Duodenal mucosa (tissue), 2 donors: ENCODE results near the gene CBLN2.

Experiments
- H3K27ac ChIP-seq: one replicate; pipeline ENCODE4 v1.7.0; 2013; ENCODE audit warnings: low read depth, low read length
- H3K27me3 ChIP-seq, 2 donors: one replicate each; pipeline ENCODE4 v1.7.0; 2013; ENCODE audit warnings: low read length in 2 of 2, control low read depth in 1 of 2; ENCODE audit not compliant: insufficient read depth in 2 of 2, control insufficient read depth in 1 of 2
- H3K36me3 ChIP-seq, 2 donors: one replicate each; pipeline ENCODE4 v1.7.0; 2013; ENCODE audit warnings: low read length in 2 of 2, control low read depth in 1 of 2; ENCODE audit not compliant: insufficient read depth in 2 of 2, control insufficient read depth in 1 of 2
- H3K4me1 ChIP-seq, 2 donors: one replicate each; pipeline ENCODE4 v1.7.0; 2013; ENCODE audit warnings: low read length in 2 of 2, control low read depth in 1 of 2; ENCODE audit not compliant: insufficient read depth in 2 of 2, control insufficient read depth in 1 of 2
- H3K4me3 ChIP-seq, 2 donors: one replicate each; pipeline ENCODE4 v1.7.0; 2013; ENCODE audit warnings: low read length in 2 of 2, low read depth in 1 of 2
- H3K9ac ChIP-seq, 2 donors: one replicate each; pipeline ENCODE4 v1.7.0; 2013; ENCODE audit warnings: low read length in 2 of 2, low read depth in 1 of 2
- H3K9me3 ChIP-seq, 2 donors: one replicate each; pipeline ENCODE4 v1.7.0; 2013; ENCODE audit warnings: low read length in 2 of 2, control low read depth in 1 of 2; ENCODE audit not compliant: control insufficient read depth in 1 of 2

Gene CBLN2

GRCh38 chr18:72544092-72544886, at the start of gene CBLN2:
Gene CBLN2, minus strand, starts transcription at chr18:72544342. Its CDS starts 2,182 bp downstream, at chr18:72542160.
- no peak within 1 kb of the TSS for H3K27ac ChIP-seq
- H3K4me1 ChIP-seq: no peaks in the 10 kb centered on the region
- H3K4me3 ChIP-seq: peak within 1 kb of the TSS in 1 of 2 donors; percentile 28
- peaks cover 0 to 4% of the 10 kb centered on the region in 2 donors for H3K27me3 ChIP-seq
- no peaks in the 10 kb centered on the region for H3K9me3 ChIP-seq
- no peak within 1 kb of the TSS for H3K9ac ChIP-seq
- no peaks in the 10 kb centered on the region for H3K36me3 ChIP-seq

GRCh38 chr18:72588360-72588759, 44.2 kb upstream of the CBLN2 start:
- Histone ChIP-seq H3K27ac (no peak overlapping the region), H3K9ac (no peak overlapping the region), H3K9me3 (peaks cover 4 to 7% of the 10 kb centered on the region in 2 donors), H3K27me3 (no peaks in the 10 kb centered on the region), H3K4me3 (no peak overlapping the region), H3K36me3 (no peaks in the 10 kb centered on the region), H3K4me1 (no peaks in the 10 kb centered on the region)

- Histone ChIP-seq H3K4me3 (no peak overlapping the region), H3K4me1 (no peaks in the 10 kb centered on the region), H3K27ac (no peak overlapping the region), H3K27me3 (no peaks in the 10 kb centered on the region), H3K9me3 (peaks cover 4 to 7% of the 10 kb centered on the region in 2 donors), H3K36me3 (no peaks in the 10 kb centered on the region), H3K9ac (no peak overlapping the region)
Measured at GRCh38 chr18:72584787-72585186, 40.6 kb upstream of the CBLN2 start.

- Histone ChIP-seq H3K27ac (no peak overlapping the region), H3K36me3 (no peaks in the 10 kb centered on the region)
Measured at GRCh38 chr18:72581976-72582375, 37.8 kb upstream of the CBLN2 start.

GRCh38 chr18:72572896-72573295, 28.8 kb upstream of the CBLN2 start:
- no peak overlapping the region for H3K27ac ChIP-seq
- H3K36me3 ChIP-seq: no peaks in the 10 kb centered on the region
- no peaks in the 10 kb centered on the region for H3K4me1 ChIP-seq
- H3K9me3 ChIP-seq: no peaks in the 10 kb centered on the region
- no peak overlapping the region for H3K9ac ChIP-seq
- H3K27me3 ChIP-seq: no peaks in the 10 kb centered on the region
- no peak overlapping the region for H3K4me3 ChIP-seq

More at GRCh38 chr18:72581976-72582375, 37.8 kb upstream of the CBLN2 start:
- Histone ChIP-seq H3K4me1 (no peaks in the 10 kb centered on the region), H3K27me3 (no peaks in the 10 kb centered on the region), H3K9me3 (peaks cover 4% of the 10 kb centered on the region in 2 donors), H3K4me3 (no peak overlapping the region), H3K9ac (no peak overlapping the region)

GRCh38 chr18:72566290-72566689, 22.1 kb upstream of the CBLN2 start:
- Histone ChIP-seq H3K36me3 (no peaks in the 10 kb centered on the region), H3K9ac (no peak overlapping the region), H3K27me3 (no peaks in the 10 kb centered on the region), H3K27ac (no peak overlapping the region), H3K9me3 (no peaks in the 10 kb centered on the region), H3K4me3 (no peak overlapping the region), H3K4me1 (no peaks in the 10 kb centered on the region)

GRCh38 chr18:72555968-72556367, 11.8 kb upstream of the CBLN2 start:
- peaks cover 0 to 2% of the 10 kb centered on the region in 2 donors for H3K9me3 ChIP-seq
- H3K9ac ChIP-seq: no peak overlapping the region
- H3K27ac ChIP-seq: no peak overlapping the region
- H3K27me3 ChIP-seq: no peaks in the 10 kb centered on the region
- H3K36me3 ChIP-seq: no peaks in the 10 kb centered on the region
- H3K4me3 ChIP-seq: no peak overlapping the region
- no peaks in the 10 kb centered on the region for H3K4me1 ChIP-seq

- Histone ChIP-seq H3K4me3 (no peak overlapping the region), H3K9ac (no peak overlapping the region), H3K27ac (no peak overlapping the region), H3K9me3 (peaks cover 0 to 2% of the 10 kb centered on the region in 2 donors), H3K4me1 (no peaks in the 10 kb centered on the region), H3K27me3 (no peaks in the 10 kb centered on the region), H3K36me3 (no peaks in the 10 kb centered on the region)
Measured at GRCh38 chr18:72555101-72555500, 11.0 kb upstream of the CBLN2 start.

- Histone ChIP-seq H3K4me3 (peak overlapping the region in 1 of 2 donors; percentile 28), H3K36me3 (no peaks in the 10 kb centered on the region), H3K27me3 (peaks cover 0 to 4% of the 10 kb centered on the region in 2 donors)
Measured at GRCh38 chr18:72543357-72544055, 636 bp downstream of the CBLN2 start.

GRCh38 chr18:72542984-72543356, 1.2 kb downstream of the CBLN2 start:
- Histone ChIP-seq H3K4me1 (no peaks in the 10 kb centered on the region), H3K4me3 (peak overlapping the region in 1 of 2 donors; percentile 28), H3K9ac (no peak overlapping the region), H3K9me3 (no peaks in the 10 kb centered on the region), H3K27ac (no peak overlapping the region), H3K27me3 (peaks cover 0 to 4% of the 10 kb centered on the region in 2 donors), H3K36me3 (no peaks in the 10 kb centered on the region)

More at GRCh38 chr18:72543357-72544055, 636 bp downstream of the CBLN2 start:
- H3K9ac ChIP-seq: no peak overlapping the region
- H3K9me3 ChIP-seq: no peaks in the 10 kb centered on the region
- H3K4me1 ChIP-seq: no peaks in the 10 kb centered on the region
- H3K27ac ChIP-seq: no peak overlapping the region
